ENCODE measurements around the gene VWA5B1.

GRCh38 chr1:20334103-20334502 is 43.4 kb downstream of the VWA5B1 start:
- no peak for TF ChIP-seq CTCF (IDR thresholded peaks at IDR 0.05)
- no peak for TF ChIP-seq POLR2A (IDR thresholded peaks at IDR 0.05)
- TF ChIP-seq EP300 (IDR thresholded peaks at IDR 0.05) = no peak

Data from tibial nerve (tissue), 4 donors.